LNCaP clone FGC (cell line): ENCODE data around the gene LIPA.

Experiments used
- DNase-seq: peaks from one replicate; pipeline ENCODE4 v3.0.0-alpha.2; 2011; ENCODE audit warnings: low read depth
- H3K4me3 ChIP-seq: 2 replicates; pipeline ENCODE4 v1.5.1; 2011; ENCODE audit warnings: mild to moderate bottlenecking, low read depth, low read length, control low read depth
- TF ChIP-seq, protein P1 (sequence below): IDR thresholded peaks from 2 replicates; pipeline ENCODE4 v1.5.1; 2012; ENCODE audit warnings: mild to moderate bottlenecking; ENCODE audit not compliant: control insufficient read depth, insufficient read depth; ENCODE audit errors: extremely low read depth

The LIPA gene

GRCh38 chr10:89241486-89242344, 9.9 kb downstream of the LIPA start:
- TF ChIP-seq, protein P1, sequence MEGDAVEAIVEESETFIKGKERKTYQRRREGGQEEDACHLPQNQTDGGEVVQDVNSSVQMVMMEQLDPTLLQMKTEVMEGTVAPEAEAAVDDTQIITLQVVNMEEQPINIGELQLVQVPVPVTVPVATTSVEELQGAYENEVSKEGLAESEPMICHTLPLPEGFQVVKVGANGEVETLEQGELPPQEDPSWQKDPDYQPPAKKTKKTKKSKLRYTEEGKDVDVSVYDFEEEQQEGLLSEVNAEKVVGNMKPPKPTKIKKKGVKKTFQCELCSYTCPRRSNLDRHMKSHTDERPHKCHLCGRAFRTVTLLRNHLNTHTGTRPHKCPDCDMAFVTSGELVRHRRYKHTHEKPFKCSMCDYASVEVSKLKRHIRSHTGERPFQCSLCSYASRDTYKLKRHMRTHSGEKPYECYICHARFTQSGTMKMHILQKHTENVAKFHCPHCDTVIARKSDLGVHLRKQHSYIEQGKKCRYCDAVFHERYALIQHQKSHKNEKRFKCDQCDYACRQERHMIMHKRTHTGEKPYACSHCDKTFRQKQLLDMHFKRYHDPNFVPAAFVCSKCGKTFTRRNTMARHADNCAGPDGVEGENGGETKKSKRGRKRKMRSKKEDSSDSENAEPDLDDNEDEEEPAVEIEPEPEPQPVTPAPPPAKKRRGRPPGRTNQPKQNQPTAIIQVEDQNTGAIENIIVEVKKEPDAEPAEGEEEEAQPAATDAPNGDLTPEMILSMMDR: no peak
- no peak for DNase-seq
- H3K4me3 ChIP-seq: no peak overlapping the region

- TF ChIP-seq, protein P1: no peak
- no peak overlapping the region for H3K4me3 ChIP-seq
- no peak for DNase-seq
These were observed 10.5 kb downstream of the LIPA start for GRCh38 chr10:89241026-89241425.

- DNase-seq: no peak
- no peak overlapping the region for H3K4me3 ChIP-seq
- TF ChIP-seq, protein P1: no peak
These were observed 11.1 kb downstream of the LIPA start for GRCh38 chr10:89240519-89240918.

DNA sequence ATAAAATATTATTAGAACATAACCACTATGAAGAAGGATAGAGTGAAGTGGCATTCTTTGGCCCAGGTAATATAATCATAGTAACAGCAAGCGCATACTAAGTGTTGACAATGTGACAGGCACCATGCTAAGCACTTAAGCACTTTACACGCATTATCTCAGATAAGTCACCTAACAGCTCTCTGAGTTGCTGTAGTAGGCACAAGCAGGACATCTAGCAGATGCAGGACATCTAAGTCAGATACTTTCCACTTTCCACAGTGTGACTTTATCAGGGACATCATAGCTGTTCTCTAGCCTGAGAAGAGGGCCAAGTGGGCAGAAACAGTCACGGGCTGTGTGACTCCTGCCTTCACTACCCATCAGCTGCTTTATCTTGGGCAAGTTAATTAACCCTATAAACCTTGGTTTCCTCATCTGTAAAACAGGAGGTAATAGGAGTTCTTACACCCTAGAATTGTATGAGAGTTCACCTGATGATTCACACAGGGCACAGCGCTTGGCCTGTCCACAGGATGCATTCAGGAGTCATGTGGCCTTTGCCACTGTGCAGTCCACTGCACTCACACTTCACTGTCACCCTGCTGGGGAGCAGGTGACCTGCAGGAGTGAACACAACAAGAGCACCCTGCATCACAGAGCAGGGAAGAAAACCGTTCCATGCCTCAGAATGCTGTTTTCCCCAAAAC, 12.5 kb downstream of the LIPA start:
- TF ChIP-seq, protein P1: no peak
- no peak overlapping the region for H3K4me3 ChIP-seq
- no peak for DNase-seq

DNA sequence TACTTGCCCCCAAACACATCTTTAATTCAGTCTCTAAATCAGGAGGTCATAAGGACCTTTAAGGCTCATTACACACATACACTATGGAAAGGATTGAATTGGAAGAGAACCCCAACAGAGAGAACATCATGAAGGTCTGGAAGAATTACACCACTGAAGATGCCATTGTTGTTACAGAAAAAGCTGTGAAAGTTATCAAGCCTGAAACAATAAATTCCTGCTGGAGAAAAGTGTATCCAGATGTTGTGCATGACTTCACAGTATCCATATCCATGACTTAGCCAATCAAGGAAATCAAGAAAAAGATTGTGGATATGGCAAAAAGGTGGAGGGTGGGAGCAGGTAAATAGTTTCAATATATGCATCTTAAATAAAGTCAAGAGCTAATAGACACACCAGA, 13.7 kb downstream of the LIPA start:
- H3K4me3 ChIP-seq: no peak overlapping the region
- DNase-seq: no peak
- TF ChIP-seq, protein P1: no peak

DNA sequence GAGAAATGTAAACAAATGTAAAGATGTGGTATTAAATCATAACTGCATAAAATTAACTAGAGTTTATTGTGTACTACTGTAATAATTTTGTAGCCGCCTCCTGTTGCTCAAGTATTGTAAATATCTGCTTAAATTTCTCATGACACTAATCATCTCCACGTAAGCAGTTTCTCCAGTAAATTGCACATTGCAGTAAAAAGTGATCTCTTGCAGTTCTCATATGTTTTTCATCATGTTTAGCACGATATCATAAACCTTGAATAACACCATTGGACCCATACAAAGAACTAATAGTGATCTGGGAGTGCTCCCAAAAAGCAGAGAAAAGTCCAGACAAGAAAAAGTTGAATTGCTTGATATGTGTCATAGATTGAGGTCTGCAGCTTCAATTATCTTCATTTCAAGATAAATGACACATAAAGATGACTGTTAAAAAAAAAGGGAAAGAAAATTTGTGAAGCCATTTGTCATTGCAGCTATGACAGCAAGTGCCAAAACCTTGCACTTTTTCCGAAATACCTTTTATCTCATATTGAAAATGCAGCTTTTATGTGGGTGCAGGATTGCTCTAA, 15.3 kb downstream of the LIPA start:
- no peak overlapping the region for H3K4me3 ChIP-seq
- TF ChIP-seq, protein P1: no peak
- DNase-seq: no peak
